Esophagus muscularis mucosa (tissue), 4 donors: Measurements from ENCODE around the gene GFI1.

Experiments used
- CTCF ChIP-seq, 3 experiments: fragments of 200-600 bp in 2 of 3; fragments of 450-650 bp in 1 of 3; sonication (generic) in 2 of 3; IDR thresholded peaks; one replicate each; pipeline ENCODE4 v1.5.1; 2017 to 2019; ENCODE audit warnings: antibody characterized with exemption in 3 of 3, mild to moderate bottlenecking in 2 of 3, moderate library complexity in 1 of 3
- EP300 ChIP-seq: sonication (generic); formaldehyde crosslinking; IDR thresholded peaks from one replicate; pipeline ENCODE4 v1.6.1; 2017; ENCODE audit warnings: antibody characterized with exemption
- POLR2A ChIP-seq: fragments of 450-650 bp; IDR thresholded peaks from one replicate; pipeline ENCODE4 v1.6.1; 2017; ENCODE audit warnings: antibody characterized with exemption, moderate library complexity, mild to moderate bottlenecking, low read depth
- POLR2AphosphoS5 ChIP-seq, 2 donors: sonication (generic); formaldehyde crosslinking; IDR thresholded peaks; one replicate each; pipeline ENCODE4 v1.6.1; 2017; ENCODE audit warnings: antibody characterized with exemption in 2 of 2

- TF ChIP-seq POLR2A (no peak), CTCF (IDR thresholded peaks at IDR 0.05) (no peak), POLR2AphosphoS5 (IDR thresholded peaks at IDR 0.05) (no peak), EP300 (no peak)
Observed at GRCh38 chr1:92481599-92481925, 5.2 kb downstream of the GFI1 start.
